K562 (cell line): ENCODE measurements around the gene KCNAB1. TPM values are rescaled to one million over a fixed set of nuclear protein-coding genes. Genes with fewer than 3 reads are reported as not detected.

Experiments used
- GATAD2A ChIP-seq: fragments of 450-650 bp; IDR thresholded peaks from 2 replicates; pipeline ENCODE4 v1.6.1; 2017
- HNRNPLL ChIP-seq: fragments of 200-400 bp; formaldehyde crosslinking; IDR thresholded peaks from 2 replicates; pipeline ENCODE4 v1.6.1; 2017; ENCODE audit warnings: low read length, low read depth, mild to moderate bottlenecking; ENCODE audit not compliant: poor library complexity, severe bottlenecking
- SMARCA5 ChIP-seq: fragments of 450-650 bp; IDR thresholded peaks from 2 replicates; pipeline ENCODE4 v1.6.1; 2016
- ZNF217 ChIP-seq: sonication (generic); formaldehyde crosslinking; IDR thresholded peaks from 2 replicates; pipeline ENCODE4 v1.8.0; 2022; ENCODE audit warnings: mild to moderate bottlenecking, missing genetic modification reagents
- polyA plus RNA-seq, 8 experiments: library from polyadenylated mRNA; depleted of rRNA in 4 of 8; stranded (reverse) in 5 of 8; unstranded in 3 of 8; fragments of >200 nt; fragmentation: Nextera tagmentation in 2 of 8; fragmentation: Illumina TruSeq in 1 of 8; extraction: Ambion mirVana in 2 of 8; extraction: Trizol in 1 of 8; gene quantifications; 2 replicates each; pipeline versions ENCODE4 v1.2.1 to v1.2.3, GENCODE V29; 2011 to 2014; ENCODE audit warnings: inconsistent platforms in 1 of 8, missing spikeins in 1 of 8
- total RNA-seq, 7 experiments: library from RNA; depleted of rRNA in 6 of 7; stranded (reverse); fragments of >200 nt in 6 of 7; fragmentation: Illumina TruSeq in 2 of 7; extraction: Trizol in 2 of 7; gene quantifications; 2 replicates each; pipeline versions ENCODE4 v1.2.1 to v1.2.3, GENCODE V29; 2011 to 2021; ENCODE audit warnings: low replicate concordance in 1 of 7
- TF ChIP-seq, protein P1 (sequence below): fragments of 250-450 bp; sonication (Bioruptor Pico); IDR thresholded peaks from 2 replicates; pipeline ENCODE4 v1.5.0; 2022; ENCODE audit warnings: mild to moderate bottlenecking
- TF ChIP-seq, protein P2 (sequence below): sonication (generic); formaldehyde crosslinking; IDR thresholded peaks from 2 replicates; pipeline ENCODE4 v1.8.0; 2022; ENCODE audit warnings: missing genetic modification reagents, mild to moderate bottlenecking, borderline replicate concordance
- TF ChIP-seq, protein P3 (sequence below): conservative IDR thresholded peaks from 2 replicates; pipeline ENCODE4 v1.6.1; 2011; ENCODE audit warnings: low read depth, mild to moderate bottlenecking, low read length; ENCODE audit not compliant: control insufficient read depth

KCNAB1 gene
- total and polyA plus RNA-seq, 9 of the 15 experiments (the other 6 are each of a cell fraction or from before 2014, with no cell fraction given), result 0.14 to 1.2 (median 0.51) TPM

- TF ChIP-seq, protein P1, sequence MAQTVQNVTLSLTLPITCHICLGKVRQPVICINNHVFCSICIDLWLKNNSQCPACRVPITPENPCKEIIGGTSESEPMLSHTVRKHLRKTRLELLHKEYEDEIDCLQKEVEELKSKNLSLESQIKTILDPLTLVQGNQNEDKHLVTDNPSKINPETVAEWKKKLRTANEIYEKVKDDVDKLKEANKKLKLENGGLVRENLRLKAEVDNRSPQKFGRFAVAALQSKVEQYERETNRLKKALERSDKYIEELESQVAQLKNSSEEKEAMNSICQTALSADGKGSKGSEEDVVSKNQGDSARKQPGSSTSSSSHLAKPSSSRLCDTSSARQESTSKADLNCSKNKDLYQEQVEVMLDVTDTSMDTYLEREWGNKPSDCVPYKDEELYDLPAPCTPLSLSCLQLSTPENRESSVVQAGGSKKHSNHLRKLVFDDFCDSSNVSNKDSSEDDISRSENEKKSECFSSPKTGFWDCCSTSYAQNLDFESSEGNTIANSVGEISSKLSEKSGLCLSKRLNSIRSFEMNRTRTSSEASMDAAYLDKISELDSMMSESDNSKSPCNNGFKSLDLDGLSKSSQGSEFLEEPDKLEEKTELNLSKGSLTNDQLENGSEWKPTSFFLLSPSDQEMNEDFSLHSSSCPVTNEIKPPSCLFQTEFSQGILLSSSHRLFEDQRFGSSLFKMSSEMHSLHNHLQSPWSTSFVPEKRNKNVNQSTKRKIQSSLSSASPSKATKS (CRISPR knock-in tag), result no peak
- TF ChIP-seq ZNF217 (CRISPR knock-in tag) (no peak), HNRNPLL (no peak), SMARCA5 (no peak), GATAD2A (no peak)
- TF ChIP-seq, protein P2, sequence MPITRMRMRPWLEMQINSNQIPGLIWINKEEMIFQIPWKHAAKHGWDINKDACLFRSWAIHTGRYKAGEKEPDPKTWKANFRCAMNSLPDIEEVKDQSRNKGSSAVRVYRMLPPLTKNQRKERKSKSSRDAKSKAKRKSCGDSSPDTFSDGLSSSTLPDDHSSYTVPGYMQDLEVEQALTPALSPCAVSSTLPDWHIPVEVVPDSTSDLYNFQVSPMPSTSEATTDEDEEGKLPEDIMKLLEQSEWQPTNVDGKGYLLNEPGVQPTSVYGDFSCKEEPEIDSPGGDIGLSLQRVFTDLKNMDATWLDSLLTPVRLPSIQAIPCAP (CRISPR knock-in tag), result no peak
- TF ChIP-seq, protein P3, sequence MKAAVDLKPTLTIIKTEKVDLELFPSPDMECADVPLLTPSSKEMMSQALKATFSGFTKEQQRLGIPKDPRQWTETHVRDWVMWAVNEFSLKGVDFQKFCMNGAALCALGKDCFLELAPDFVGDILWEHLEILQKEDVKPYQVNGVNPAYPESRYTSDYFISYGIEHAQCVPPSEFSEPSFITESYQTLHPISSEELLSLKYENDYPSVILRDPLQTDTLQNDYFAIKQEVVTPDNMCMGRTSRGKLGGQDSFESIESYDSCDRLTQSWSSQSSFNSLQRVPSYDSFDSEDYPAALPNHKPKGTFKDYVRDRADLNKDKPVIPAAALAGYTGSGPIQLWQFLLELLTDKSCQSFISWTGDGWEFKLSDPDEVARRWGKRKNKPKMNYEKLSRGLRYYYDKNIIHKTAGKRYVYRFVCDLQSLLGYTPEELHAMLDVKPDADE, result no peak
Measured at GRCh38 chr3:156271995-156272719, 151.8 kb downstream of the KCNAB1 start (continued).
